ENCODE measurements around the gene IRX3.

The IRX3 gene

DNA sequence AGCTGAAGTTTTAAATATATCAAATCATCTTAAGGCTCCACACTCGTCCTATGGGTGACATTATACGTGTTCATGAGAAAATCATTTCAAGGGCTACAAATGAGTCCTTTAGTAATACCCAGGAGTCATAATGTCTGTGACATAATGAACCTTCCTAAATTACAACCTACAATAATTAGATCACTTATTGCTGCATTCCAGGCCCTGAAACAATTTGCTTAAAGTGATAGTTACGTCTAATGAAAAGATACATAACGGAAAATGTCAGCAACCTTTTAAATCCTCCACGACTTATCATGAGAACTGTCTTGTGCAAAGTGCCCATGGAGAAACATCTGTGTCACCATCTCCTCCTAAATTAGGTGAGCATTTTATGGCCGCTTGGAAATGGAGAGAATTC is 43.4 kb downstream of the IRX3 start:
- TF ChIP-seq, protein P1, sequence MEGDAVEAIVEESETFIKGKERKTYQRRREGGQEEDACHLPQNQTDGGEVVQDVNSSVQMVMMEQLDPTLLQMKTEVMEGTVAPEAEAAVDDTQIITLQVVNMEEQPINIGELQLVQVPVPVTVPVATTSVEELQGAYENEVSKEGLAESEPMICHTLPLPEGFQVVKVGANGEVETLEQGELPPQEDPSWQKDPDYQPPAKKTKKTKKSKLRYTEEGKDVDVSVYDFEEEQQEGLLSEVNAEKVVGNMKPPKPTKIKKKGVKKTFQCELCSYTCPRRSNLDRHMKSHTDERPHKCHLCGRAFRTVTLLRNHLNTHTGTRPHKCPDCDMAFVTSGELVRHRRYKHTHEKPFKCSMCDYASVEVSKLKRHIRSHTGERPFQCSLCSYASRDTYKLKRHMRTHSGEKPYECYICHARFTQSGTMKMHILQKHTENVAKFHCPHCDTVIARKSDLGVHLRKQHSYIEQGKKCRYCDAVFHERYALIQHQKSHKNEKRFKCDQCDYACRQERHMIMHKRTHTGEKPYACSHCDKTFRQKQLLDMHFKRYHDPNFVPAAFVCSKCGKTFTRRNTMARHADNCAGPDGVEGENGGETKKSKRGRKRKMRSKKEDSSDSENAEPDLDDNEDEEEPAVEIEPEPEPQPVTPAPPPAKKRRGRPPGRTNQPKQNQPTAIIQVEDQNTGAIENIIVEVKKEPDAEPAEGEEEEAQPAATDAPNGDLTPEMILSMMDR (IDR thresholded peaks at IDR 0.05; ENCODE audit: low read length, missing control alignments): no peak
- no peak overlapping the region for H3K4me3 ChIP-seq (replicated peaks; ENCODE audit: low read depth, low read length)
- no peak for DNase-seq (ENCODE audit: low read depth)

DNA sequence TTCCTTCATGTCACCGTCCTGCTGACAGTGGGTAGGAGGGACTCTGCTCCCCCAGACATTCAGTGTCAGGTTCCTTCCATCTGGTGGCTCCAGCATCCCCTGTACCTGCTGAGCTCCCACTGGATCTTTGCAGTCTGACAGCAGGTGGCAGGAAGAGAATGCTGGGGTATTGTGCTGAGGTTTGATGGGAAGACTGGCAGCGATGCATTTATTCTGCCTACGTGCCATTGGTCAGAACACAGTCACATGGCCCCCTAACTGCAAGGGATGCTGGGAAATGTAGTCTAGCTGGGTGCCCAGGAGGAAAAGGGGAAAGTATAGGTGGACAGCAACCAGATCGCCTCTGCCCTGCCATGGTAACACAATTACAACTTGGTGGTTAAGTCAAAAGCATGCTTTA is 44.4 kb downstream of the IRX3 start:
- DNase-seq (ENCODE audit: low read depth): no peak
- TF ChIP-seq, protein P1 (IDR thresholded peaks at IDR 0.05; ENCODE audit: low read length, missing control alignments): no peak
- H3K4me3 ChIP-seq (replicated peaks; ENCODE audit: low read depth, low read length): no peak overlapping the region

DNA sequence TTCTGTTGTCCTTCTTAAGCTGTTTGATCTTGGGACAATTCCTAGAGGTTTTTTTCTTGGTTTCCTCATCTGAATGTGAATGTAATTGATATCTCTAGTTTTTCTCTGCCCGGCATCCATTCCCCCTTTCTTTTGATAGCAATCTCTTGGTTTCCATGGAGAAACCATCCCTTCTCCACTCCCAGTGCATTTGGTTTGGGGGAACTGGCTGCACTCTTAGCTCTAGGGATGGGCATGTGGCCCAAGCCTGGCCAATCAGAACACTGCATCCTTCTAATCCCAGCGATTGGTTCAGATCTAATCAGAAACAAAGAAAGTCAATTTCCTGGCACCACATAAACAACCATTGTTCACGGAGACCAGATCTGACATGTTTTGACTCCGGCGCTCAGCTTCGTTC is 45.1 kb downstream of the IRX3 start:
- TF ChIP-seq, protein P1 (IDR thresholded peaks at IDR 0.05; ENCODE audit: low read length, missing control alignments): no peak

DNA sequence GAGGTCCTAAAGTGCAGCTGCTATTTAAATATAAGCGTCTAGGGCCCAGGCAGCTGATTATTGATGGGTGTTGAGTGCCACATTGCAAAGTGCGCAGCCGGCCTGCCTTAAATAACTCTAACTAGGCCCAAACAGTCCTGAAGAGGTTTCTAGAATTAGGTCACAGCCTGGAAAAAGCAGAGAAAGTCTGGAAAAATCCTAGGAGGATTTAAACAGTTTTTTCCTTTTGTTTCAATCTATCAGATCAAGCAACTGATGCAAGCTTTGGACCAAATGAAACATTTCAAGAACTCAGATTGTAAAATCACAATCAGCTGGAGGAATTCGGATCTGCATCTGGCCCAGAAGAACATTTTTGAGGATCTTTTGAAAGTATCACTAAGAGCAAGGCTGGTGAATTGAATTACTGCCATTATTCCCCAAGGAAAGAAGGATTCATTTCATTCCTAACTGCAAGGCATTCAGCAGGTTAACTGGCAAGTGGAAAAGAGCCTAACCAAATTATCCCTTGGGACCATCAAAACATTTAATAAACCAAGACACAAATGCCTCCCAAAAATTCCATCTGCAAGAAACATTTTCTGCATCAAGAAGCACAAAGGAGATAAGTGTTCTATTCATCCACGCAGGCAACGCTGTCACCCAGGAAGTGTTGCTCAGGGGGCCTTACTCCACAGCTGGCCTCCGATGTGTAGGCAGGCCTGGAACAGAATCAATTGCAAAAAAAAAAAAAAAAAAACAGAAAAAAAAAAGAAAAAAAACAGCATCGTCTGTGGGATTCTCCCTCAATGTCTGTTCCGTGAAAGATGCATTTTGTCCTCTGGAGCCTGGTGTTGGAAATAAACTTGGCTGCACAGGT is 46.1 kb downstream of the IRX3 start:
- no peak for DNase-seq (ENCODE audit: low read depth)
- H3K4me3 ChIP-seq (replicated peaks; ENCODE audit: low read depth, low read length): no peak overlapping the region
- TF ChIP-seq, protein P1 (IDR thresholded peaks at IDR 0.05; ENCODE audit: low read length, missing control alignments): no peak

More for the DNA sequence above, 45.1 kb downstream of the IRX3 start:
- H3K4me3 ChIP-seq (replicated peaks; ENCODE audit: low read depth, low read length): no peak overlapping the region
- DNase-seq (ENCODE audit: low read depth): no peak

DNA sequence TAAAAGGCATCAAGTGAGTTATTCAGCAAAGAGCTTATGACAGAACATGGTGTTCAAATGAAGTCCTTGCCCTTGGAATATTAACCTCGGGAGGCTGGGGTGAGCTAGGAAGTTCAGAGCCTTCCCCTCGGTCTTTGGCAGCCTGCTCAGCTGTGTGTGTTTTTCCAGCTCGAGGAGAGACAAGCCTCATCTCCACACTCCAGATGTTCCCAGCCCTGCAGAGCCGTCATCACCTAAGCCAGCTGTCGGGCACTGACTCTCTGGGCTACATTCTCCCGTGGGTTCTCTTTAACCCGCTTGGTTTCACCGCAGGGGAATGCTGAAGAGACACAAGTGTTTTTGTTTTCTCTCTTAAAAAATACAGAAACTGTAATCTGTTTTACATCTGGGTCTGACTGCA is 47.1 kb downstream of the IRX3 start:
- no peak for DNase-seq (ENCODE audit: low read depth)
- TF ChIP-seq, protein P1 (IDR thresholded peaks at IDR 0.05; ENCODE audit: low read length, missing control alignments): no peak
- H3K4me3 ChIP-seq (replicated peaks; ENCODE audit: low read depth, low read length): no peak overlapping the region

DNA sequence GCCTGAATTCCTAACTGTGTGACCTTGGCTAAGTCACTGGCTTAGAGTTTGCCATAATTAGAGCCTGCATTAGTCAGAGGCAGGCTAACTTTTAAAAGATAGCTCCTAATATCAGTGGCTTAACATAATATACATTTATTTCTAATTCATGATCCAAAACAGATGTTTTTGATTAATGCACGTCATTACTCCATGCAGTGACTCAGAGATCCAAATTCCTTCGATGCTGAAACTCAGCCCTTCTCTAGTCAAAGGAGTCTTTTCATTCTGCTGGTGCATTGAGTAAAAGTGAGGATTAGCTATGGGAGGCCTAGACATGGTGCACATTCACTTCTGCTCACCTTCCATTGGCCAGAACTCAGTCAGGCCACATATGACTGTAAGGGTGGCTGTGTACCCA is 49.8 kb downstream of the IRX3 start:
- no peak overlapping the region for H3K4me3 ChIP-seq (replicated peaks; ENCODE audit: low read depth, low read length)
- DNase-seq (ENCODE audit: low read depth): peak; percentile 53
- TF ChIP-seq, protein P1 (IDR thresholded peaks at IDR 0.05; ENCODE audit: low read length, missing control alignments): no peak

DNA sequence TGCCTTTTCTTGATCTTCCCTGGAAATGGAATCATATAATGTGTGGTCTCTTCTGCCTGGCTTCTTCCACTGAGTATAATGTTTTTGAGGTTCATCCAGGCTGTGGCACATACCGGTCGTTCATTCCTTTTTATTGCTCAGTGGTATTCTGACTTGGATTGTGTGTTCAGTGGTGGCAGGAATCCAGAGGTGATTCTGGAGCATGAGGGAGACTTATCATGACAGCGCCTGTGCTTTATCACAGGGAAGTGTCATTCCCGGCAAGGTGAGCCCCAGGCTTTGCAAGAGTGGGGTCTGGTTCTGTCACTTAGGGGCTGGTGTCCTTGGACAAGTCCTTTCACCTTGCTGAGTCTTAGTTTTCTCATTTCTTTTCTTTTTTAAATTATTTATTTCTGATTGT is 53.0 kb downstream of the IRX3 start:
- no peak for DNase-seq (ENCODE audit: low read depth)

More for the DNA sequence above, 53.0 kb downstream of the IRX3 start:
- TF ChIP-seq, protein P1 (IDR thresholded peaks at IDR 0.05; ENCODE audit: low read length, missing control alignments): no peak
- H3K4me3 ChIP-seq (replicated peaks; ENCODE audit: low read depth, low read length): no peak overlapping the region

All from fibroblast of pulmonary artery (primary cell).